ENCODE data around the gene SPHK2. TPM values are rescaled to one million over a fixed set of nuclear protein-coding genes. Genes with fewer than 3 reads are reported as not detected.
"Not testable (repeated sequence)": the region's sequence is repeated elsewhere in the genome, so short reads cannot be mapped to it uniquely, and the experiment has no call there.

The SPHK2 gene
- total RNA-seq, 4 donors from 2014 or later, result 15.9 to 24.5 (median 17.0) TPM

- Histone ChIP-seq H3K36me3 (no peaks in the 10 kb centered on the region), H3K4me3 (no peak overlapping the region), H3K4me1 (peaks cover 0 to 3% (median under 1%) of the 10 kb centered on the region in 4 donors), H3K27ac (replicated peaks in 1 of 4) (no peak overlapping the region), H3K27me3 (no peaks in the 10 kb centered on the region), H3K9me3 (no peaks in the 10 kb centered on the region)
- TF ChIP-seq, protein P1, sequence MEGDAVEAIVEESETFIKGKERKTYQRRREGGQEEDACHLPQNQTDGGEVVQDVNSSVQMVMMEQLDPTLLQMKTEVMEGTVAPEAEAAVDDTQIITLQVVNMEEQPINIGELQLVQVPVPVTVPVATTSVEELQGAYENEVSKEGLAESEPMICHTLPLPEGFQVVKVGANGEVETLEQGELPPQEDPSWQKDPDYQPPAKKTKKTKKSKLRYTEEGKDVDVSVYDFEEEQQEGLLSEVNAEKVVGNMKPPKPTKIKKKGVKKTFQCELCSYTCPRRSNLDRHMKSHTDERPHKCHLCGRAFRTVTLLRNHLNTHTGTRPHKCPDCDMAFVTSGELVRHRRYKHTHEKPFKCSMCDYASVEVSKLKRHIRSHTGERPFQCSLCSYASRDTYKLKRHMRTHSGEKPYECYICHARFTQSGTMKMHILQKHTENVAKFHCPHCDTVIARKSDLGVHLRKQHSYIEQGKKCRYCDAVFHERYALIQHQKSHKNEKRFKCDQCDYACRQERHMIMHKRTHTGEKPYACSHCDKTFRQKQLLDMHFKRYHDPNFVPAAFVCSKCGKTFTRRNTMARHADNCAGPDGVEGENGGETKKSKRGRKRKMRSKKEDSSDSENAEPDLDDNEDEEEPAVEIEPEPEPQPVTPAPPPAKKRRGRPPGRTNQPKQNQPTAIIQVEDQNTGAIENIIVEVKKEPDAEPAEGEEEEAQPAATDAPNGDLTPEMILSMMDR (IDR thresholded peaks at IDR 0.05), result no peak
- no peak for TF ChIP-seq POLR2A (IDR thresholded peaks at IDR 0.05; ENCODE audit: low read depth)
- intact Hi-C loops (cut with DNase I), result no loop called here
- 92% methylated on average over 2 of the region's 5 CpGs for WGBS
- no peak for DNase-seq (ENCODE audit: extremely low spot score)
Measured at GRCh38 chr19:48651683-48652048, 32.4 kb downstream of the SPHK2 start.

GRCh38 chr19:48654299-48655059, 35.2 kb downstream of the SPHK2 start:
- WGBS, result 45% methylated on average over 7 of the region's 11 CpGs
- H3K4me3 ChIP-seq, result no peak overlapping the region
- H3K36me3 ChIP-seq, result no peaks in the 10 kb centered on the region
- no peaks in the 10 kb centered on the region for H3K27me3 ChIP-seq
- no peaks in the 10 kb centered on the region for H3K9me3 ChIP-seq
- no peak for TF ChIP-seq POLR2A (IDR thresholded peaks at IDR 0.05; ENCODE audit: low read depth)
- TF ChIP-seq POLR2AphosphoS5 (IDR thresholded peaks at IDR 0.05), result no peak
- TF ChIP-seq, protein P1 (IDR thresholded peaks at IDR 0.05), result no peak
- no peak for TF ChIP-seq EP300 (IDR thresholded peaks at IDR 0.05)
- H3K4me1 ChIP-seq, result no peaks in the 10 kb centered on the region
- H3K27ac ChIP-seq (replicated peaks in 1 of 4), result no peak overlapping the region
- no peak for DNase-seq (ENCODE audit: extremely low spot score)
- intact Hi-C loops (cut with DNase I), result no loop called here

GRCh38 chr19:48656840-48657474, 37.7 kb downstream of the SPHK2 start:
- Histone ChIP-seq H3K27ac (replicated peaks in 1 of 4) (no peak overlapping the region), H3K27me3 (no peaks in the 10 kb centered on the region), H3K4me3 (no peak overlapping the region), H3K36me3 (no peaks in the 10 kb centered on the region), H3K4me1 (peaks cover 3 to 15% (median 14%) of the 10 kb centered on the region in 4 donors), H3K9me3 (no peaks in the 10 kb centered on the region)
- DNase-seq (ENCODE audit: extremely low spot score), result no peak
- 54% methylated on average over 16 of the region's 16 CpGs for WGBS
- TF ChIP-seq EP300 (IDR thresholded peaks at IDR 0.05) (no peak), POLR2AphosphoS5 (IDR thresholded peaks at IDR 0.05) (no peak), POLR2A (IDR thresholded peaks at IDR 0.05; ENCODE audit: low read depth) (no peak)
- TF ChIP-seq, protein P1 (IDR thresholded peaks at IDR 0.05), result no peak
- intact Hi-C loops (cut with DNase I), result no loop called here

DNA sequence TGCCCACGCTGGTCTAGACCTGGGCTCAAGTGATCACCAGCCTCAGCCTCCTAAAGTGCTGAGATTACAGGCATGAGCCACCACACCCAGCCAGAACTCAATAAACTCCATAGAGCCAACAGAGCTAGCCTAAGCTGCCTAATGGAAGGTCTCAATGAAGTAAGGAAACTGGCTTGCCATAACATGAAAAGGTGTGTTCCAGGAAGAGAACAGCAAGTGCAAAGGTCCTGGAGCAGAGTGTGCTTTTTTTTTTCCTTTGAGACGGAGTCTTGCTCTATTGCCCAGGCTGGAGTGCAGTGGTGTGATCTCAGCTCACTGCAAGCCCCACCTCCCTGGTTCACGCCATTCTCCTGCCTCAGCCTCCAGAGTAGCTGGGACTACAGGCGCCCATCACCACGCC, 38.5 kb downstream of the SPHK2 start:
- WGBS, result 98% methylated on average over 5 of the region's 5 CpGs
- H3K9me3 ChIP-seq; H3K36me3 ChIP-seq; H3K27me3 ChIP-seq; DNase-seq (ENCODE audit: extremely low spot score); intact Hi-C loops (cut with DNase I); H3K4me3 ChIP-seq; H3K27ac ChIP-seq (replicated peaks in 1 of 4): not testable (repeated sequence)
- peaks cover 3 to 15% (median 14%) of the 10 kb centered on the region in 4 donors for H3K4me1 ChIP-seq

- DNase-seq (ENCODE audit: extremely low spot score), result no peak
- Histone ChIP-seq H3K27ac (replicated peaks in 1 of 4) (no peak overlapping the region), H3K4me1 (peaks cover 3 to 15% (median 14%) of the 10 kb centered on the region in 4 donors), H3K27me3 (no peaks in the 10 kb centered on the region), H3K9me3 (no peaks in the 10 kb centered on the region), H3K4me3 (no peak overlapping the region), H3K36me3 (no peaks in the 10 kb centered on the region)
- TF ChIP-seq, protein P1 (IDR thresholded peaks at IDR 0.05), result no peak
- TF ChIP-seq POLR2AphosphoS5 (IDR thresholded peaks at IDR 0.05), result no peak
- no peak for TF ChIP-seq POLR2A (IDR thresholded peaks at IDR 0.05; ENCODE audit: low read depth)
- no peak for TF ChIP-seq EP300 (IDR thresholded peaks at IDR 0.05)
- intact Hi-C loops (cut with DNase I), result no loop called here
- 93% methylated on average over 6 of the region's 6 CpGs for WGBS
Measured at GRCh38 chr19:48658483-48658882, 39.2 kb downstream of the SPHK2 start.

All from esophagus muscularis mucosa (tissue), 4 donors.